Ishikawa (cell line): ENCODE data around the gene MFN2.

ENCODE experiments used
- CEBPB ChIP-seq: IDR thresholded peaks from 2 replicates; pipeline ENCODE4 v1.6.1; 2012
- CREB1 ChIP-seq: IDR thresholded peaks from 2 replicates; pipeline ENCODE4 v1.6.1; 2012; ENCODE audit warnings: low read depth
- EGR1 ChIP-seq: IDR thresholded peaks from 2 replicates; pipeline ENCODE4 v1.6.1; 2012
- EP300 ChIP-seq: IDR thresholded peaks from 2 replicates; pipeline ENCODE4 v1.6.1; 2012; ENCODE audit warnings: borderline replicate concordance
- FOXM1 ChIP-seq: IDR thresholded peaks from 2 replicates; pipeline ENCODE4 v1.6.1; 2012; ENCODE audit warnings: low read depth, borderline replicate concordance
- MAX ChIP-seq: IDR thresholded peaks from 2 replicates; pipeline ENCODE4 v1.6.1; 2012
- NFIC ChIP-seq: IDR thresholded peaks from 2 replicates; pipeline ENCODE4 v1.6.1; 2012
- RAD21 ChIP-seq: IDR thresholded peaks from 2 replicates; pipeline ENCODE4 v1.6.1; 2012; ENCODE audit warnings: low read depth
- TAF1 ChIP-seq: IDR thresholded peaks from 2 replicates; pipeline ENCODE4 v1.6.1; 2012; ENCODE audit warnings: low read depth, mild to moderate bottlenecking
- TCF12 ChIP-seq: IDR thresholded peaks from 2 replicates; pipeline ENCODE4 v1.6.1; 2012; ENCODE audit warnings: low read depth
- TEAD4 ChIP-seq: IDR thresholded peaks from 2 replicates; pipeline ENCODE4 v1.6.1; 2012
- USF1 ChIP-seq: IDR thresholded peaks from 2 replicates; pipeline ENCODE4 v1.6.1; 2012
- YY1 ChIP-seq: IDR thresholded peaks from 2 replicates; pipeline ENCODE4 v1.6.1; 2012; ENCODE audit warnings: low read depth
- ZBTB7A ChIP-seq: IDR thresholded peaks from 2 replicates; pipeline ENCODE4 v1.6.1; 2012; ENCODE audit warnings: low read depth
- TF ChIP-seq, protein P1 (sequence below): IDR thresholded peaks from 2 replicates; pipeline ENCODE4 v1.6.1; 2012; ENCODE audit warnings: low read depth, mild to moderate bottlenecking

The MFN2 gene

DNA sequence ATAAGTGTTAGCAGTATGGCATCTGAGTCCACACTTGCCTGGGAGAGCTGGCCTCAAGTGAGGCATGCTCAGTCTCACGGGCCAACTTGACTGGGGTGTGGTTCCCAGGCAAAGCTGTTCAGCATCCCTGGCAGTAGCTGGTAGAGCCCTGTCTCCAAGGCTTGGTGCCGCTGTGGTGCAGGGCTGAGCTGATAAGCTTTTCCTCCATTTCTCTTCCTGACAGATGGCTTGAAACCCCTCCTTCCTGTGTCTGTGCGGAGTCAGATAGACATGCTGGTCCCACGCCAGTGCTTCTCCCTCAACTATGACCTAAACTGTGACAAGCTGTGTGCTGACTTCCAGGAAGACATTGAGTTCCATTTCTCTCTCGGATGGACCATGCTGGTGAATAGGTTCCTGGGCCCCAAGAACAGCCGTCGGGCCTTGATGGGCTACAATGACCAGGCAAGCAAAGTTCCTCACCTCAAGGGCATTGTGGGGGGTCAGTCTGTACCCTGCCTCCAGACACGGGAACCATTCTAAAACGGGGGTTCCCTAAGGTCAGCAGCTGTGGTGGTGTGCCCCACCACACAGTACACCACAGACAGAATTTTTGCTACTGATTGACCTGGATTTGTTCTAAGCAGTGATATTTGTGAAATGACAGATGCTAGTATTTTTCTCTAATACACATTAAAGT is 25.4 kb downstream of the MFN2 start:
- TF ChIP-seq USF1: no peak
- TF ChIP-seq RAD21: no peak
- no peak for TF ChIP-seq TAF1

DNA sequence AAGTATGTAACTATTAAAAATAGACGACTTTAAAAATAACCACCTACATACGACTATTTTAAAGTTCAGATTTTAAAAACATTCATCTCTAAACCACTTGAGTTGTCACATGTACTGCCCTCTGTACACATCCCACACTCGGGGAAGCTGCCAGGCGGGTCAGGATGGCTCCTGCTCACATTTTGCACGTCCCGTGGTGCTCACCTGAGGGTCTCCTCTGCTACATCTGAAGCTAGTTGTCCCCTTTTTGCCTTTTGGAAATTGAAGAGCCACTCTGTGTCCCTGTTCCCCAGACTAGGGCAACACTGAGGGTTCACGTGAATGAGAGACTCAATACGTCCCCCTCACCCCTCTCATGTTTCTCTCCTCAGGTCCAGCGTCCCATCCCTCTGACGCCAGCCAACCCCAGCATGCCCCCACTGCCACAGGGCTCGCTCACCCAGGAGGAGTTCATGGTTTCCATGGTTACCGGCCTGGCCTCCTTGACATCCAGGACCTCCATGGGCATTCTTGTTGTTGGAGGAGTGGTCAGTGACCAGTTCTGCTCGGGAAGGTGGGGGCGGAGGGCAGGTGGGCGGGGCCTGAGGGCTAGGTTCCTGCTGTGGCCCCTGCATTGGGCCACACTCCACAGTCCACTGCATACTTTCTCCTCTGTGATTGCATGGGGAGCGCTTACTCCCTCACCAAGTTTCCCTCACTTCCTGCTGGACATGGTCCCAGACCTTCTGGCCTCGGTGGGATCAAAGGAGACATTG is 26.1 kb downstream of the MFN2 start:
- TF ChIP-seq FOXM1 (no peak), USF1 (no peak), CREB1 (no peak), EGR1 (no peak)

GRCh38 chr1:12007204-12007603 is 27.0 kb downstream of the MFN2 start:
- no peak for TF ChIP-seq TEAD4

- no peak for TF ChIP-seq RAD21
Measured at GRCh38 chr1:12009318-12009947, 29.2 kb downstream of the MFN2 start.

DNA sequence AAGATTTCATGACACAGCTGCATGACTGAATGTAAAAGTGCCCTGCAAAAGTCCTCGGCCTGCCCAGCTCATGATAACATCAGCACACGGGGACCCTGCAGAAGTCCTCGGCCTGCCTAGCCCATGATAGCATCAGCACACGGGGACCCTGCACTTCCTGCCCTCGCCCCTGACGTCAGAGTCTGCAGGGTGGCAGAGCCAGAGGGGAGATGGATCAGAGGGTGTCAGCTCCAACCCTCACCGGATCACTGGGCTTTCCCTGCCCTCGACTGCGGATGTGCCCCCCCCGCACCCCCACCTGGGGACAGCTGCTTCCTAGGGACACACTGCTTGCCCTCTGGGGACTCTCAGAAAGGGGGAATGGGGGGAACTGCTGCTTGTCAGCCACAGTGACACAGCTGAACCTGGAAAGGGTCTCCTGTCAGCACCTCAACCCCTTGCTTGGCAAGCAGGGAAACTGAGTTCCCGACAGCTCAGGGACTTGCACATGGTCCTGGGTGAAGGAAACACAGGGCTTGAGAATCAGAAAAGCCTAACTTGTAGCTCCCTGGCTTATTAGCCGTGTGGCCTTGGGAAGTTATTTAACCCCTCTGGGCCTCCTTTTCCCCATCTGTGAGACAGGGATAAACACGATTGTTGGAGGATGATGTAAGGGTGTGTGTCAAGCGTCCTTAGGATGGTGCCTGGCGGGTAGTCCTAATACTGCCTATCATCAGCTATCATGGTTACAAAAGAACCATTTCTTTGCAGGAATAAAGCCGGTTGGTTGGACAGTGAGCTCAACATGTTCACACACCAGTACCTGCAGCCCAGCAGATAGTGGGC is 30.7 kb downstream of the MFN2 start:
- TF ChIP-seq TAF1: no peak
- no peak for TF ChIP-seq ZBTB7A
- TF ChIP-seq, protein P1, sequence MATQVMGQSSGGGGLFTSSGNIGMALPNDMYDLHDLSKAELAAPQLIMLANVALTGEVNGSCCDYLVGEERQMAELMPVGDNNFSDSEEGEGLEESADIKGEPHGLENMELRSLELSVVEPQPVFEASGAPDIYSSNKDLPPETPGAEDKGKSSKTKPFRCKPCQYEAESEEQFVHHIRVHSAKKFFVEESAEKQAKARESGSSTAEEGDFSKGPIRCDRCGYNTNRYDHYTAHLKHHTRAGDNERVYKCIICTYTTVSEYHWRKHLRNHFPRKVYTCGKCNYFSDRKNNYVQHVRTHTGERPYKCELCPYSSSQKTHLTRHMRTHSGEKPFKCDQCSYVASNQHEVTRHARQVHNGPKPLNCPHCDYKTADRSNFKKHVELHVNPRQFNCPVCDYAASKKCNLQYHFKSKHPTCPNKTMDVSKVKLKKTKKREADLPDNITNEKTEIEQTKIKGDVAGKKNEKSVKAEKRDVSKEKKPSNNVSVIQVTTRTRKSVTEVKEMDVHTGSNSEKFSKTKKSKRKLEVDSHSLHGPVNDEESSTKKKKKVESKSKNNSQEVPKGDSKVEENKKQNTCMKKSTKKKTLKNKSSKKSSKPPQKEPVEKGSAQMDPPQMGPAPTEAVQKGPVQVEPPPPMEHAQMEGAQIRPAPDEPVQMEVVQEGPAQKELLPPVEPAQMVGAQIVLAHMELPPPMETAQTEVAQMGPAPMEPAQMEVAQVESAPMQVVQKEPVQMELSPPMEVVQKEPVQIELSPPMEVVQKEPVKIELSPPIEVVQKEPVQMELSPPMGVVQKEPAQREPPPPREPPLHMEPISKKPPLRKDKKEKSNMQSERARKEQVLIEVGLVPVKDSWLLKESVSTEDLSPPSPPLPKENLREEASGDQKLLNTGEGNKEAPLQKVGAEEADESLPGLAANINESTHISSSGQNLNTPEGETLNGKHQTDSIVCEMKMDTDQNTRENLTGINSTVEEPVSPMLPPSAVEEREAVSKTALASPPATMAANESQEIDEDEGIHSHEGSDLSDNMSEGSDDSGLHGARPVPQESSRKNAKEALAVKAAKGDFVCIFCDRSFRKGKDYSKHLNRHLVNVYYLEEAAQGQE: no peak
- no peak for TF ChIP-seq FOXM1
- TF ChIP-seq EP300: no peak
- no peak for TF ChIP-seq TEAD4
- no peak for TF ChIP-seq NFIC
- TF ChIP-seq RAD21: no peak

GRCh38 chr1:12011998-12012397 is 31.8 kb downstream of the MFN2 start:
- TF ChIP-seq EGR1: no peak
- TF ChIP-seq EP300: no peak
- no peak for TF ChIP-seq TCF12
- no peak for TF ChIP-seq CEBPB
- no peak for TF ChIP-seq TEAD4
- TF ChIP-seq RAD21: no peak
- TF ChIP-seq FOXM1: no peak
- TF ChIP-seq USF1: no peak
- TF ChIP-seq, protein P1: no peak
- no peak for TF ChIP-seq MAX
- no peak for TF ChIP-seq TAF1
- TF ChIP-seq CREB1: no peak
- no peak for TF ChIP-seq YY1
